ENCODE data around the gene TXNDC5.
"Not testable (repeated sequence)": the region's sequence is repeated elsewhere in the genome, so short reads cannot be mapped to it uniquely, and the experiment has no call there.

Gene TXNDC5

DNA sequence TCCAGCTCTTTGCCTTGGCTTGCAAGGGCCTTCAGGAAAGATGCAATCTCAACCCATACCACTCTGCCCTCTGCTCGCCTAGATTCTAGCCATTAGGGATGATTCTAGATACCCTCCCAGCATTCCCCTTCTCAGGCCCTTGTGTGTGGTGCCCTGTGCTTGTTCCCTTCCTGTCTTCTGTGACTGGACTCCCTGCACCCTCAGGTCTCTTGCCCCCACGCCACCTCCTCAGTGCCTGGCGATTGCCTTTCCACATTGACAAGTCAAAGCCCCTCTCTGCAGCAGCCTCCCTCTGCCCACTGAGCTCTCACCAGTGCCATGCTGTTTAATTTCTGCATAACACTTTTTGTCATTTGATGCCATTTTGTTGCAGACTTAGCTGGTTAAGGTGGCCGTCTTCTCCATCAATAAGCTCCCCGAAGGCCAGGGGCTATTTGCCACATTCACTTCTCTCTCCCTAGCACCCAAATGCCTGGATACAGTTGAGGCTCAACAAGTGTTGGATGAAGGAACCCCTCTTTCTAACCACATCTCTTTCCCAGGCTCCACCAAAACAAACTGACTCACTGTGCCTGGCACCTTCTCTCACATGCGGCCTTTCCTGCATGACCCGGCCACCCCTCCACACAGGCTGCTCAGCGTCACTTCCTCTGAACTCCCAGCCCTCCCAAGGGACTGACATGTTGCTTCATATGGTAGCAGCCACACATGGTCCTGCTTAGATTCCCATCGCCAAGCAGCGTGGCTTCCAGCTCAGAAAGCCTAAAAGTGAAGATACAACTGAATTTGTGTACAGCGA lies 4.6 kb upstream of the TXNDC5 start:
- in situ Hi-C loops (cut with MboI; ENCODE audit: low sequenced_read_pairs) = no loop called here

DNA sequence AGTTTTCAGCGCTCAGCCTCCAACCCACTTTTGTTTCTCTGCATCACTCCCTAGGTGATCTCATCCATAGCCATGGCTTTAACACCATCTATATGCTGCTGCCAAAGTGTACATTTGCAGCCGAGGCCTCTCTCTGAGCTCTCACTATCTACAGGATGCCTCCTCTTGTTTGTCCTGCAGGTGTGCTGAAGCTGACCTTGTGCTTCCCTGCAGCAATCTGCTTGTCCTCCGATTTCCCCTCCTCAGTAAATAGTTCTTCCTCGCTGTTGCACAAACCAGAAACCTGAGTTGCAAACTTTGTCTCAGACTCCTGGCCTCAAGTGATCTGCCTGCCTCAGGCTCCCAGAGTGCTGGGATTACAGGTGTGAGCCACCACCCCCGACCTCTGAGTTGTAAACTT lies 3.7 kb upstream of the TXNDC5 start:
- in situ Hi-C loops (cut with MboI; ENCODE audit: low sequenced_read_pairs) = no loop called here

DNA sequence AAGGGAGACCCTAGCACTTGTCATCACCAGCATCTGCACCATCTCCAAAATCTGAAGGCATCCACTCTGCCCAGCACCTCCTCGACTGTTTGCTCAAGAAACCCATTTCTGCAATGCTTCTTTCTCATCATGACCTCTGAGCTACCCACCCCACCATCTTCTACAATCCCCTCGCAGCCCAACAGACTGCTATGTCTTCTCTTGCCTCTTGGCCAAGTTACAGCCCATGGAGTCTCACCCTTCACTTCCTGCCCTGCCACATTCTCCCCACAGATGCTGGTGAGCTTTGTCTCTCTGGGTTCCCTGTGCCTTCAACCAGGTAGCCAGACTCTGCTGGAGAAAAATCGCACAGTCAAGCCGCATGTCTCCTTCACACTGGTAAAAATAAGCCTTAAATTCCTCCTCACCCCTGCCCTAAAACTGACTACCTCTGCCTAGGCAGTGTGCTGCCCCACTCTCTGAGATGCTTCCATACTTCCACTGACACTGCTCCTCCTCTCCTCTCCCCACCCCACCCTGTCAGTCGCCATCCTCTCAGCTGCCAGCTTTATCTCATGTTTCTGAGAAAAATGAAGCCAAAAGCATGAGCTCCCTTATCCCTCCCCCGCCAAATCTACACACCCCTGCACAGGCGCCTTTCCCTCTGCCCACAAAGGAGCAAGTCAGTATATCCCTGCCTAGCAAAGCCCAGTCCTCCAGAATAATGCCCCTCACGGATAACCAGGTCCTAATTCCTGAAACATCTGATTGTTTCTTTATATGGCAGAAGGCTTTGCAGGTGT lies 2.3 kb upstream of the TXNDC5 start:
- in situ Hi-C loops (cut with MboI; ENCODE audit: low sequenced_read_pairs) = no loop called here

DNA sequence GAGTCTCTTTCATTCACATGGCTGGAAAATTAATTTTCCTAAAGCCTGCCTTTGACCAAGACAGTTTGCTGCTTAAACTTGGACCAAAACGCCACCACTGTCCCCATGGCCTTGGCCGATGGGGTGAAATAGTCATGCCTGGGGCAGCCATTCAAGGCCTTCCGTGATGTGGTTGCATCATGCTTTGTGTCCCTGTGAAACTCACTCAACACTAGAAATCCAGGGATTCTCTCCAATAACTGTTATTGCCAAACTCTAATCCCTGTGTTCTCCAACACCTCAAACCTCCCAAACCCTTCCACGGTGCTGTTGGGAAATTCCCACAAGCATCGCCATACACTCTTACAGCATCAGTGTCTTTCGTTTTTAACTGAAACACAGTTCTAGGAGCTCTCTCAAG lies 1.4 kb upstream of the TXNDC5 start:
- in situ Hi-C loops (cut with MboI; ENCODE audit: low sequenced_read_pairs) = no loop called here

DNA sequence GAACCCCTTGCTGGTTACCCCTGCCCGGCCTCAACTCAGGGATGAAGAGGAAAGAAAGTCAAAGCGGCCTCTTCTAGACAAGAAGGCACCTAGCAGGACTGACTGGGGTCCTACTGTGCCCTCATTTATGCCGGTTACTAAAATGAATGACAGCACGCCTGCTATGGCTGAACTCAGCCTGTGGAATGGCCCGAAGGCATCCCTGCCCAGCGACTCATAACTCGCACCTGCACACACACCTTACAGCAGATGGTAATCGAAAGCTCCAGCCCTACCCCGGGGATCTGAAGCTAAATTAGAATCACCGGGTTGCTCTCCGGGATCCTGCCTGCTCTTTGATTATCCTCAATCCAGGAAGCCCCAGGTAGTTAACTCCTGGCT lies 747 bp upstream of the TXNDC5 start:
- in situ Hi-C loops (cut with MboI; ENCODE audit: low sequenced_read_pairs) = no loop called here

DNA sequence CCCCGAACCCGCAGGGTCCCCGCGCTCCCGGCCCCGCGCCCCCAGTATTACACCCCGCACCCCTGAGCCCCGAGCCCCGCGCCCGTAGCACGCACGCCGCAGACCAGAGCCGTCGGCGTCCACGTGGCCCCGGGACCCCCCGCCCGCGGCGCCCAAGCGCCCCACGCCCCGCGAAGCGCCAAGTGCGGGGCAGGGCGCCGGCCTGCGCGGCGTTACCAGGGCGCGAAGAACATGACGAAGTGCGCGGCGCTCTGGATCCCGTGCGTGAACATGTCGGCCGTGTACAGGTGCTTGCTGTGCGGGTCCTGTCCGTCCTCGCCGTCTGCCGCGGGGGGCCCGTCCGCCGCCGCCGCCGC lies 312 bp downstream of the TXNDC5 start:
- in situ Hi-C loops (cut with MboI; ENCODE audit: low sequenced_read_pairs) = no loop called here

DNA sequence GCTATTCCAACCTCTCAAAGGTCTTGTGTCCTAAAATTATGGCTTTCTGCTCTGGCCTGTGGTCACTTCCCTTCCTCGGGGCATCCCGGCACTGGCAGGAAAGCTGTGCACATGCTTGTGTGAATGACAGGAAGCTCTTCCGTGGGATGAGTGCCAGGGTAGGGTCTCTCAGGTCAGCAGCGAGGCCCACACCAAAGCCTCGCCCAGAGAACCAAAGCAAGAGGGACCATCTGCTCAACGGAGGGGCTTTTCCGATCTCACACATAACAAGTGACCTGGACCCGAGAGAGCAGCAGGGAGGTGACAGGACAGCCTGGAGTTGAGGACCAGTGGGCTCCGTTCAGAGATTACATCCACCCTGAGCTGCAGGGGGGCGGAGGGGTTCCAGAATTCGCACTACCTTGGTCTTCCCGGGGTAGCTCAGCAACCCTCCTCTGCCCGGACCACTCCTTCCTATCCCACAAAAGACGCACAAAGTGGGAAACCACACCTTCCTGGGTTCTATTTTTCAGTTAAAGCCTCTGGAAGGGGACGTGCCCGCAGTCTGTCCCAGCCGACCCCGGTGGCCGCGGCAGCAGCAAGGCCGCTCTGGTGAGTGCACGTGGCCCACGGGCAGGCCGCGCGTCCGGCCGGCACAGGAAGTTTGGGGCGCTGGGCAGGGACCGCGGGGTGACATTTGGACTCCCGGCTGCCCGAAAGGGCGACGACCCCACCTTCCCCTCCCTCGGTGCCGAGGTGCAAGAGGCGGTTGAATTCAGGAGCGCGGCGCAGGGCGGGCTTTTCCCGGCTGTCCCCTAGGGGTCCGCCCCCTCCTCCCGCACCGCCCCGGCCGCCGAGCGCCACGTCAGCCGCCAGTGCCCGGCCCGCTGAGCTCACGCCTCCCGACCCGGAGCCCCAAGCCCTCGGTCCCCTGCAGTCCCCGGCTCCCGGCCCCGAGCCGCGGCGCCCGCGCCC lies 988 bp downstream of the TXNDC5 start:
- in situ Hi-C loops (cut with MboI; ENCODE audit: low sequenced_read_pairs) = no loop called here

DNA sequence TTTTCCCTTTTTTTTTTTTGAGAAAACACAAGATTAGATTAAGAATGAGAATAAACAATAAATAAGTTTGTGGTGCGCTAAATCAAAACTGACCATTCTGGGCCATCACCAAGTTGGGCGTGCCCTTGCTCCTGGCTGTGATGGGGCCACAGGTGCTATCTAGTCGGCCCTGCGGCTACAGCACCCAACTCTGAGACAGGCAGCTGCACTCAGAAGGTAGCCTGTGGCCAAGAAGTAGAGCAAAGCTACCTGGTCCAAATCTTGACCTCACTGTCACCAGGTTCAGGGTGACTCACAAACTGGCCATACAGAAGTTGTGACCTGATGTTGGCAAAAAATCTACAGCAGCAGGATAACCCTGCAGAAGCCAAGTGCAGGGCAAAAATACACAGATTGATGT lies 3.4 kb downstream of the TXNDC5 start:
- in situ Hi-C loops (cut with MboI; ENCODE audit: low sequenced_read_pairs) = no loop called here

DNA sequence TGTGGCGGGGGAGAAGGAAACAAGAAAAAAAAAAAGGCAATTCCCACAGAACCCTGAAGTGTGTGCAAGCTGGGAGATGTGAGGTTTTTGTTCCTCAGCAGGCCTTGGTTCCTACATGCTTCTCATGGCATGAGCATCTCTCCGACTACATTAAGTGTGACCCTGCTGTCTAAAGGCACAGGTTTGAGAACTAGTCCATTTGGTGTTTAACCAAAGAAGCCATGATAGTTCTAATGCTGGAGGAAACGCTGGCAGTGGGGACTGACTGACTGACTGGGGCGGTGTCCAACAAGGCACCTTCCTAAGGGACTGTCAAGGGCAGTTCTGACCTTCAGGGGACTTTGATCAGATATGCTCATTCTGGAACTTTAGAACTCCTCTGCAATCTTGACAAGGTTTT lies 3.8 kb downstream of the TXNDC5 start:
- in situ Hi-C loops (cut with MboI; ENCODE audit: low sequenced_read_pairs) = no loop called here

DNA sequence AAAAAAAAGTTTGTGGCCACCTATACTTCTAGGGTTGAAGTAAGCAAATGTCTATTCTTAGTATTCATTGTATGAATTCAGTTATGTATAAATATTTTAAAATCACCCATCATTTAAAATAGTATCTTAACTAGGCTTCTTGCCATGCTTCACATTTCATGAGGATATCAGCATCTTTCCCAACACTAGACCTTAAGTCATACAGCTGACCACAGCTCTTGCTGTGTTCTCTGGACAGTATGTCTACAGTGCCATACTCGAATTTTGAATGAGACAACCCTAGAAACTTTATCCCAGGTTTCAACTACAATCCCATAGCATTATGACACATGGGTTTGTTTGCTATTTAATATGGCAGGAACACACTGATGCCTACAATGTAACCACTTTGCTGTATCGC lies 5.2 kb downstream of the TXNDC5 start:
- in situ Hi-C loops (cut with MboI; ENCODE audit: low sequenced_read_pairs) = no loop called here

DNA sequence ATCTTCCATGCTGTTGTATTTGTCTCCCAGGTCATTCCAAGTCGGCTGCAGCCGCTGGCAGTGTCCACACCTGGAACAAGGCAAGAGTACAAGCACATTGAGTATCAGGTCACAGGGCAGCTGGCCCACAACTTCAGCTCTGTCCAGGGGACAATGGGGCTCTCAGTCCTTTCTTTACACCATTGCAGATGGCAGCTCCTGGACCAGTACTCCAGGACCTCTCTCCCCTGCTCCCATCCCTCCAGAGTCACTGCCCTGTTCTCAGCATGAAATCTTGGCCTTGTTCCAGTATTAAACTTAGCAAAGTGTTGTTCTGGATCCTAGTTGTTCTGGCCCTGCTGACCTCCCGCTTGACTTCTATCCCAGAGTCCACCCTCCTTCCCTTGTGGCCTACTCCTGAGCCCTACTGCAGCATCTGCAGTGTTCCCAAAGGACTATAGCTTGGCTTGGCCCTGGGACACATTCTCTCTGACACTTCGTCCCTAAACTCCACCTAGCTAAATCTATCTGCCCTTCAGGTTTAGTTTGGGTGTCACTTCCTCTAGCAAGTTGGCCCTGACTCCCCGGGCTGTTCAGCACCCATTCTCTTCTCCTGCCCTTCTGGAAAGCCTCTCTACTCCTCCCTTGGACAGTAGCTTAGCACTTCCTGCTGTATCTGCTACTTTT lies 5.8 kb downstream of the TXNDC5 start:
- in situ Hi-C loops (cut with MboI; ENCODE audit: low sequenced_read_pairs) = no loop called here

DNA sequence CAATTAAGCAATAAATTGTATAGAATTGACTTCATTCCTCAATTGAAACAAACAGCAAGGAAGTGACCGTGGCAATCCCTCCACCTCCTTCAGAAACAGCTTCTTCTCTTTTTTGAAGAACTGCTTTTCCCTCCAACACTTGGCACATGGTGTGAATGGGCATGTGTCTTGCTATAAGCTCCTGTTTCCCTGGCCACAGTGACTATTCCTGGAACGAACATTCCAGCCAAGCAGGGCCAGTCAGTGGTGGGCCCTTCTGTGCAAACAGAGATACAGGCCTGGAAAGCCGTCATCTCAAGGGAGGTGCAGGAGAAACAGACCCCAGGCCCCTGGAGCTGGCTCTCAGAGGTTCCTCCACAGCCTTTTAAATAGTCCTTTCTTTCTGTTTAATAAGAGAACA lies 6.9 kb downstream of the TXNDC5 start:
- in situ Hi-C loops (cut with MboI; ENCODE audit: low sequenced_read_pairs) = no loop called here

DNA sequence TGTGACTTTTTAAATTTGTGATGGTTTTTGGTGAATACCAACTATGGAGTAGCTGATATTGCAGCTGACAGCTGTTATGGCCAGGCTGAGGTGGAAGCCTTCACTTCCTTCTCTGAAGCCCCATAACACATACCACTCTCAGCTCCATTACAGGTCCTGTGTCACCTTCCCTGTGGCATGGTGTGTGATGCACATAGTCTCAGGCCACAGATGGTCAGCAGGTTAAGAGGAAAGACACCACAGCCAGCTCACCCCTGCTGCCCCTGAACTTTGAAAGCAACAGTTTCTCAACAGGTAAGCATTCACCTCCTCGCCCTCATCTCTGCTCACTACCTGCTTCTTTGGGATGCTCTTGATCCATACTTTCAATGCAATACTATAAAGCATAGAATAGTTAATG lies 7.7 kb downstream of the TXNDC5 start:
- in situ Hi-C loops (cut with MboI; ENCODE audit: low sequenced_read_pairs) = no loop called here

DNA sequence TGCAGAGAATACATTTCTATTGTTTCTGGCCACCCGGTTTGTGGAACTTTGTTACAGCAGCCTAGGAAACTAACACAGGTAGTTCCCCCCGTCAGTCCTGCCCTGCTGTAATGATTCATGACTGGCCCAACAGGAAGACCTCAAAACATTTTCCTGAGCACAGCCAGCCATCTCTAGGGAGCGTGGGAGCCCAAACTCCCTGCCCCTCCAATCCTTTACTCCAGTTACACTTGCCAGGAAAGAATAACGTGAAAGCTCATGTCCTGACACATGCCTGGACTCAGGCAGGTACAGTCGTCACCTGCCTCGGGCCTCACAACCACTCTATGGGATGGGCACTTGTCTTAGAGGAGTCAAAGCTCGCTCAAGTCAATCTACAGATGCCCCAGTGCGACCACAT lies 8.4 kb downstream of the TXNDC5 start:
- in situ Hi-C loops (cut with MboI; ENCODE audit: low sequenced_read_pairs) = no loop called here

DNA sequence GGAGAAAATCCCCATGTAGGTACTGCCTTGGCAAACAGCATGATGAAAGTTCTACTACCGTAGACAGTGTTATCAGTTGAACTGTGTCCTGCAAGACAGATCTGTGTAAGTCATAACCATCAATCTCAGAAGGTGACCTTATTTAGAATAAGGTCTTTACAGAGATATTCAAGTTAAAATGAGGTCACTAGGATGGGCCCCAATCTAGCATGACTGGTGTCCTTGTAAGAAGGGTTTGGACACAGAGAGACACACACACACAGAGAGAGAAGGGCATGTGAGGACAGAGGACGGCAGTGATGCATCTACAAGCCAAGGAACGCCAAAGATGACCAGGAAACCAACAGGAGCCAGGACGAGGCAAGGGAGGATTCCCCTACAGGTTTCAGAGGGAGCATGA lies 8.8 kb downstream of the TXNDC5 start:
- in situ Hi-C loops (cut with MboI; ENCODE audit: low sequenced_read_pairs) = no loop called here

DNA sequence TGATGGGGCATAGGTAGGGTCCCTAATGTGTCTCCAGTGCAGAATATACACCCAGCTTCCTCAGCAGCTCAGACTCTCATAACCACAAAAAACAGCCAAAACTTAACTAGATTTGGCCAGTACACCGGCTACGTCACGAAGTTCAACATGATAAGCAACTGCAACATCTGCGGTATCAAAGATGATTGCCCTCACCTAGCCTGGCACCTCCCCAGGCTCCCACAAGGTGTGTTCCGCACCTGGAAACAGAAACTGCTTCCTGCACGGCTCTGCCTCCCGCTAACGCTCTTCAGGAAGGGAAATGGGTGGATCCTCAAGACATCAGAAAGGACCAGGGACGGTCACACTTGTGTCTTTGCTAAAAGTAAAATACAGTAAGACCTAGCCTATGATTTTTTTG lies 9.5 kb downstream of the TXNDC5 start:
- in situ Hi-C loops (cut with MboI; ENCODE audit: low sequenced_read_pairs) = no loop called here

DNA sequence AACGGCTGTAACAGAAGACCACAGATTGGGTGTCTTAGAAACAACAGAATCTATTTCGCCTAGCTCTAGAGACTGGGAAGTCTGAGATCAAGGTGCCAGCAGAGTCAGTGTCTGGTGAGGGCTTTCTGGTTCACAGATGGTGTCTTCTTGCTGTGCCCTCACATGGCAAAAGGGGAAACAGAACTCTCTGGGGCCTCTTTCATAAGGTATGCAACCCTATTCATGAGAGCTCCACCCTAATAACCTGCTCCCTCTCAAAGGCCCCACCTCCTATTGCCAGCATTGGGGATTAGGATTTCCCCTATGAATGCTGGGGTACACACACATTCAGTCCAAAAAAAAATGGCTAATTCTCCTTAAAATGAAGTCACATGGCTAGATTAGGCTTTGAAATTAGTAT lies 10.0 kb downstream of the TXNDC5 start:
- in situ Hi-C loops (cut with MboI; ENCODE audit: low sequenced_read_pairs) = no loop called here

DNA sequence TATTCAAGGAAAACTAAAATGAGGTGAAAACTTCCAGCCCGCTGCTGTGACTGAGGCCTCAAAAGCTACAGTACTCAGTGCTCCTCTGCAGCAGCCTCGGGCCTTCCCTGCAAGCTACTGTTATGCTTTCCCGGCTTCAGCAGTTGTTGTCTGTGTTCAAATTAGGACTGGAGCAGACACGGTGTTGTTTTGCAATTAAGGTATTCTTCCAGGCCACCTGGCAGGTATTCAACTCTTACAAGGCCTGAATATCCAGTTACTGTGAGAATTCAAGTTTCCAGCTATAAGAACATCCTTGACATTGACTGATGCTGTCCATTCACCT lies 10.7 kb downstream of the TXNDC5 start:
- in situ Hi-C loops (cut with MboI; ENCODE audit: low sequenced_read_pairs) = no loop called here

DNA sequence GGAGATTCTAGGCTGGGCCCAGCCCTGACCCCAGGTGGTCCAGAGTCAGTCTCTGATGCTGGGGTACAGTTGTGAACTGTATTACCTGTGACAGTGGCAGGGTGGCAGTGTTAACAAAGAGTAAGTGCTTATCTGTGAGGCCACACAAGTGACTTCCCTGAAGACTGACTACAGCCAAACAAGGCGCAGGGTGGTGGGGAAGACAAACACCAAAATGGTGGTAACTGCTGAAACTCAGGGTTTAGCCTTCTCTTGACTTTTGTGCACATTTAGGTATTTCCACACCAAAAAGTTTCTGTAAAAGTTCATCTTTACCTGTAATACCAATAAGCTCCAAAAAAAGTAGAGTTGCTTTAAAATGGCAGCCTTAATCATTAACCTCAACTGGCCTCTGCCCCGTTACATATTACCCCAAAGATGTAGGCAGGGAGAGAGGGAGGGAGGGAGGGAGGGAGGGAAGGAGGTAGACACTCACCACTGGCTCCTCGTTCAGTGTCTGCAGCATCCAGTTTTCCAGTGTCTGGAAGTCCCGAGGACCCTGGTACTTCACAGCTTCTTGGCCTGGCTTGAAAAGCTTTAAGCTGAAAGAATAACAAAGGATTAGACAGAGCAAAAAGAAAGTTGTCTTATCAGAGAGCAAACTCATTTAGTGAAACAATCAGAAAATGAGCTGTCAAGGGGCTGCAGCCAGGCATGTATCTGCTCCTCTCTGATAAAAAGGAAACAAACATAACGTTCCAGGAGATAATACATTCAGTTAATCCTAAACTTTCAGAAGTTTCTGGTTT lies 11.3 kb downstream of the TXNDC5 start:
- in situ Hi-C loops (cut with MboI; ENCODE audit: low sequenced_read_pairs) = no loop called here

DNA sequence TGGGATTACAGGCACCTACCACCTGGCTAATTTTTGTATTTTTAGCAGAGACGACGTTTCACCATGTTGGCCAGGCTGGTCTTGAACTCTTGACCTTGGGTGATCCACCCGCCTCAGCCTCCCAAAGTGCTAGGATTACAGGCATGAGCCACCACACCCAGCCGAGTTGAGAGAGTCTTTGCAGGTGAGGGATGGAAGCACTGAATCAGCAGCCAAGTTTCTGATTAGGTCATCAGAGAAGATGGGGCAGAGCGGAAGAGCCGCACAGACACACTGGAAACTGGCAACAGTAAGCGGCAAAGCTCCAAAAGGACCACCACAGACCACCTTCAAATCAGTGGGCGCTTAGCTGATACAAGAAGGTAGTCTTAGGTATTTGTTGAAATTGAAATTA lies 12.4 kb downstream of the TXNDC5 start:
- in situ Hi-C loops (cut with MboI; ENCODE audit: low sequenced_read_pairs) = not testable (repeated sequence)
